Endothelial cell of umbilical vein (primary cell): ENCODE data around the gene C2CD3. TPM values are rescaled to one million over a fixed set of nuclear protein-coding genes. Genes with fewer than 3 reads are reported as not detected.

ENCODE experiments used
- BruUV-seq: library from RNA; stranded (reverse); fragments of 400-500 nt; replicated peaks from 2 replicates; lab custom pipeline; 2021; lab: Mats Ljungman, UMichigan
- CTCF ChIA-PET: fragments of 300-600, 350-600 bp; sonication (Branson Sonifier 250); formaldehyde crosslinking; loops from one replicate; lab custom pipeline; 2021; ENCODE audit warnings: antibody characterized with exemption, inconsistent platforms; lab: Charles Lee
- POLR2A ChIA-PET: fragments of 300-600, 350-600 bp; sonication (Branson Sonifier 250); formaldehyde crosslinking; loops from one replicate; lab custom pipeline; 2021; ENCODE audit warnings: antibody characterized with exemption, inconsistent platforms; lab: Charles Lee
- DNase-seq: peaks from one replicate; pipeline ENCODE4 v3.0.0-alpha.2; 2011; ENCODE audit warnings: low read depth, low spot score
- FAIRE-seq: peaks from 2 replicates; lab custom pipeline; 2011; peaks lifted over from hg19 to GRCh38; lab: Jason Lieb, UNC
- H2AFZ ChIP-seq: 2 replicates; pipeline ENCODE4 v1.6.0; 2012; ENCODE audit warnings: low read depth, low read length, control low read depth, inconsistent platforms
- H3K27ac ChIP-seq: 2 replicates; pipeline ENCODE4 v1.5.1; 2011; ENCODE audit warnings: low read depth, mild to moderate bottlenecking, control low read depth, low read length, moderate library complexity; ENCODE audit not compliant: insufficient read depth
- H3K27me3 ChIP-seq, 2 experiments: 2 replicates each; pipeline versions ENCODE4 v1.6.0 to v1.6.1; 2011; ENCODE audit warnings: low read length in 2 of 2, mixed read lengths in 1 of 2; ENCODE audit not compliant: control insufficient read depth in 2 of 2, insufficient read depth in 2 of 2
- H3K36me3 ChIP-seq, 2 experiments: 2 replicates in 1 of 2; 3 replicates in 1 of 2; pipeline ENCODE4 v1.5.1; 2011; ENCODE audit warnings: low read length in 2 of 2, mild to moderate bottlenecking in 1 of 2, moderate library complexity in 1 of 2; ENCODE audit not compliant: control insufficient read depth in 2 of 2, insufficient read depth in 2 of 2; ENCODE audit errors: extremely low read depth in 1 of 2
- H3K4me1 ChIP-seq: 3 replicates; pipeline ENCODE4 v1.5.1; 2011; ENCODE audit warnings: mild to moderate bottlenecking, low read length; ENCODE audit not compliant: control insufficient read depth, insufficient read depth; ENCODE audit errors: extremely low read depth
- H3K4me2 ChIP-seq: 2 replicates; pipeline ENCODE4 v1.6.1; 2011; ENCODE audit warnings: low read length, control low read depth, mixed read lengths; ENCODE audit not compliant: insufficient read depth
- H3K4me3 ChIP-seq, 3 experiments: fragments of 200-600 bp in 1 of 3; sonication (generic), shearing (Covaris generic) in 1 of 3; replicated peaks in 1 of 3; 2 replicates each; pipeline ENCODE4 v1.5.1; 2011 to 2016; ENCODE audit warnings: control low read depth in 3 of 3, low read length in 3 of 3, mild to moderate bottlenecking in 2 of 3, inconsistent platforms in 1 of 3, low read depth in 1 of 3, moderate library complexity in 1 of 3; ENCODE audit not compliant: insufficient read depth in 1 of 3
- H3K79me2 ChIP-seq: 2 replicates; pipeline ENCODE4 v1.6.0; 2012; ENCODE audit warnings: low read length, inconsistent platforms; ENCODE audit not compliant: control insufficient read depth, insufficient read depth
- H3K9ac ChIP-seq: replicated peaks from 2 replicates; pipeline ENCODE3; 2011; ENCODE audit warnings: low read length, control low read depth; ENCODE audit not compliant: insufficient read depth; ENCODE audit errors: extremely low read depth
- H3K9me1 ChIP-seq: replicated peaks from 3 replicates; pipeline ENCODE4 v1.6.0; 2011; ENCODE audit warnings: mild to moderate bottlenecking, low read length; ENCODE audit not compliant: control insufficient read depth, insufficient read depth; ENCODE audit errors: extremely low read depth
- H3K9me3 ChIP-seq: replicated peaks from 2 replicates; pipeline ENCODE4 v1.5.1; 2012; ENCODE audit warnings: low read length, inconsistent platforms; ENCODE audit not compliant: control insufficient read depth, insufficient read depth
- H4K20me1 ChIP-seq: replicated peaks from 2 replicates; pipeline ENCODE3; 2011; ENCODE audit warnings: mild to moderate bottlenecking, low read length; ENCODE audit not compliant: control insufficient read depth, insufficient read depth; ENCODE audit errors: extremely low read depth
- EZH2 ChIP-seq: IDR thresholded peaks from 2 replicates; pipeline ENCODE4 v1.6.1; 2012; ENCODE audit warnings: borderline replicate concordance, low read depth, mild to moderate bottlenecking, moderate library complexity, low read length, inconsistent platforms; ENCODE audit not compliant: severe bottlenecking
- FOS ChIP-seq: IDR thresholded peaks from 2 replicates; pipeline ENCODE4 v1.6.1; 2011; ENCODE audit warnings: mild to moderate bottlenecking, low read length, moderate library complexity, borderline replicate concordance; ENCODE audit not compliant: insufficient read depth
- POLR2A ChIP-seq: IDR thresholded peaks from 2 replicates; pipeline ENCODE4 v1.6.1; 2012; ENCODE audit warnings: low read depth, mild to moderate bottlenecking, control low read depth, low read length
- POLR2AphosphoS5 ChIP-seq: IDR thresholded peaks from 2 replicates; pipeline ENCODE4 v1.6.1; 2012; ENCODE audit warnings: low read depth, mild to moderate bottlenecking, control low read depth, low read length, moderate library complexity; ENCODE audit not compliant: insufficient read depth
- dilution Hi-C: fragments of 300-500 bp; cut with MboI; formaldehyde crosslinking; loops from one replicate; pipeline ENCODE4 v1.15.0; 2019; ENCODE audit warnings: low sequenced_read_pairs; ENCODE audit not compliant: extremely low pct_ligation_motif_present
- intact Hi-C: fragments of 100-400 bp; cut with micrococcal nuclease; formaldehyde crosslinking; loops from one replicate; pipeline ENCODE4 v1.10.0; 2022
- polyA plus RNA-seq, 4 experiments: library from polyadenylated mRNA; depleted of rRNA in 3 of 4; stranded (reverse) in 3 of 4; unstranded in 1 of 4; fragments of >200 nt; gene quantifications; 2 replicates each; pipeline versions ENCODE4 v1.2.1 to v1.2.3, GENCODE V29; 2011 to 2012; ENCODE audit warnings: missing spikeins in 1 of 4
- total RNA-seq: library from RNA; stranded (reverse); gene quantifications from 2 replicates; pipeline ENCODE4 v1.2.3, GENCODE V29; 2021
- TF ChIP-seq, protein P1 (sequence below): IDR thresholded peaks from 2 replicates; pipeline ENCODE4 v1.6.1; 2011; ENCODE audit not compliant: insufficient read depth, insufficient read length

The C2CD3 gene
- total and polyA plus RNA-seq, 2 donors (not counting 3 experiments of a cell fraction or from before 2014, with no cell fraction given): 12.9 to 36.6 TPM

DNA sequence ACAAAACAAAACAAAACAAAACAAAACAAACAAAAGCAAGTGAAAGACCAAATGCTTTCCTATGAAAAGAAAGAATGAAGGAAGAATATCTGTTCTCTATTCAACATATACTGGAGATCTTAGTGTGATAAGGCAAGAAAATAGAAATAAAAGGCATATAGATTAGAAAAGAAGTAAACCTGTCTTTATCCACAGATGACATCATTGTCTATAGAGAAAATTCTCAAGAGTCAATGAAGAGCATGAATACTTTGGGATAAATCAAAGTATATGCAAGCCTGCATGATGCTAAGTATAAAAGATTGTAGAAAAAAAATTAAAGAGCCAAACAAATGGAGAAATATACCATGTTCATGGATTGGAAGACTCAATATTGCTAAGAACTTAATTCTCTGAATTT is 17.6 kb downstream of the C2CD3 start:
- no peak for TF ChIP-seq EZH2
- H3K27ac ChIP-seq: no peak overlapping the region
- H3K4me3 ChIP-seq: no peak overlapping the region
- no peaks in the 10 kb centered on the region for H3K27me3 ChIP-seq
- no TSS peak for BruUV-seq
- H3K9ac ChIP-seq: no peak overlapping the region
- H4K20me1 ChIP-seq: peaks cover 4% of the 10 kb centered on the region
- peaks cover 0 to 3% of the 10 kb centered on the region in 2 experiments for H3K36me3 ChIP-seq
- DNase-seq (no peak), FAIRE-seq (no peak)
- no peak overlapping the region for H2AFZ ChIP-seq
- no peak overlapping the region for H3K4me2 ChIP-seq
- no peaks in the 10 kb centered on the region for H3K9me3 ChIP-seq
- H3K4me1 ChIP-seq: peaks cover 7% of the 10 kb centered on the region
- intact Hi-C loops (no loop called here), dilution Hi-C loops (no loop called here)
- peaks cover 3% of the 10 kb centered on the region for H3K79me2 ChIP-seq
- ChIA-PET POLR2A (no interaction called here), CTCF (no interaction called here)
- no peaks in the 10 kb centered on the region for H3K9me1 ChIP-seq

GRCh38 chr11:74147199-74147929 is 23.4 kb downstream of the C2CD3 start:
- no peaks in the 10 kb centered on the region for H3K9me3 ChIP-seq
- no peaks in the 10 kb centered on the region for H3K9me1 ChIP-seq
- dilution Hi-C loops: no loop called here
- H3K9ac ChIP-seq: no peak overlapping the region
- no peaks in the 10 kb centered on the region for H3K79me2 ChIP-seq
- no peaks in the 10 kb centered on the region for H3K4me1 ChIP-seq
- no TSS peak for BruUV-seq
- no peak overlapping the region for H3K27ac ChIP-seq
- no peaks in the 10 kb centered on the region for H3K27me3 ChIP-seq
- intact Hi-C loops: no loop called here
- H2AFZ ChIP-seq: no peak overlapping the region
- H3K36me3 ChIP-seq: no peaks in the 10 kb centered on the region
- POLR2A ChIA-PET: no interaction called here
- H3K4me2 ChIP-seq: no peak overlapping the region
- no peak for FAIRE-seq
- DNase-seq: no peak
- no peak overlapping the region for H3K4me3 ChIP-seq
- CTCF ChIA-PET: interaction anchor here (1.4 kb wide), 1 partner anchor 28 kb away, joined by 3 read pairs; no protein-coding TSS in a partner anchor
- peaks cover 4% of the 10 kb centered on the region for H4K20me1 ChIP-seq
- TF ChIP-seq FOS (no peak), EZH2 (no peak), POLR2AphosphoS5 (no peak), POLR2A (no peak)
- TF ChIP-seq, protein P1, sequence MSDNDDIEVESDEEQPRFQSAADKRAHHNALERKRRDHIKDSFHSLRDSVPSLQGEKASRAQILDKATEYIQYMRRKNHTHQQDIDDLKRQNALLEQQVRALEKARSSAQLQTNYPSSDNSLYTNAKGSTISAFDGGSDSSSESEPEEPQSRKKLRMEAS: no peak
